H1 (cell line): ENCODE measurements around the gene KLHL28. TPM values are rescaled to one million over a fixed set of nuclear protein-coding genes. Genes with fewer than 3 reads are reported as not detected.
A peak's percentile ranks its signal among the peaks of the same experiment; 100 is the strongest.

ENCODE experiments used
- CTCF ChIA-PET: fragments of 300-600 bp; sonication (Branson Sonifier 250); formaldehyde crosslinking; loops from one replicate; lab custom pipeline; 2021; ENCODE audit not compliant: partially characterized antibody; lab: Charles Lee
- POLR2A ChIA-PET: fragments of 300-600 bp; sonication (Branson Sonifier 250); formaldehyde crosslinking; loops from one replicate; lab custom pipeline; 2021; ENCODE audit warnings: inconsistent platforms; ENCODE audit not compliant: partially characterized antibody; lab: Charles Lee
- DNase-seq, 2 experiments: peaks; one replicate each; pipeline versions ENCODE4 v3.0.0 to v3.0.0-alpha.2; 2010 to 2022; ENCODE audit warnings: low spot score in 2 of 2, low read depth in 1 of 2, mixed read lengths in 1 of 2
- FAIRE-seq: peaks from 2 replicates; lab custom pipeline; 2011; peaks lifted over from hg19 to GRCh38; lab: Jason Lieb, UNC
- H2AFZ ChIP-seq: 2 replicates; pipeline ENCODE4 v1.8.1; 2012; ENCODE audit warnings: low read length, inconsistent platforms
- H2AK5ac ChIP-seq: 2 replicates; pipeline ENCODE4 v1.6.1; 2013; ENCODE audit warnings: low read depth, low read length
- H2BK120ac ChIP-seq: replicated peaks from 2 replicates; pipeline ENCODE3; 2013; ENCODE audit warnings: low read depth, low read length, inconsistent platforms
- H2BK12ac ChIP-seq: 2 replicates; pipeline ENCODE4 v1.6.1; 2013; ENCODE audit warnings: low read depth, low read length
- H2BK15ac ChIP-seq: 2 replicates; pipeline ENCODE4 v1.6.1; 2013; ENCODE audit warnings: low read length
- H2BK20ac ChIP-seq: 2 replicates; pipeline ENCODE4 v1.6.1; 2013; ENCODE audit warnings: low read length
- H2BK5ac ChIP-seq: 2 replicates; pipeline ENCODE4 v1.6.1; 2013; ENCODE audit warnings: low read depth, low read length
- H3K14ac ChIP-seq: 2 replicates; pipeline ENCODE4 v1.6.1; 2013; ENCODE audit warnings: inconsistent platforms; ENCODE audit not compliant: insufficient read length
- H3K18ac ChIP-seq: 2 replicates; pipeline ENCODE4 v1.6.1; 2013; ENCODE audit warnings: low read length; ENCODE audit errors: extremely low read depth
- H3K23ac ChIP-seq: 2 replicates; pipeline ENCODE4 v1.6.1; 2013; ENCODE audit warnings: inconsistent platforms; ENCODE audit not compliant: insufficient read length
- H3K23me2 ChIP-seq: 2 replicates; pipeline ENCODE4 v1.6.1; 2013; ENCODE audit warnings: low read depth, low read length
- H3K27ac ChIP-seq: 2 replicates; pipeline ENCODE4 v1.6.1; 2011; ENCODE audit warnings: low read depth, low read length, inconsistent platforms
- H3K27me3 ChIP-seq, 4 experiments: replicated peaks in 1 of 4; 1 replicate in 1 of 4; 2 replicates in 3 of 4; pipeline versions ENCODE4 v1.6.1 to v1.8.1; 2011 to 2013; ENCODE audit warnings: low read length in 3 of 4, mild to moderate bottlenecking in 3 of 4, inconsistent platforms in 2 of 4, mixed read lengths in 2 of 4, moderate library complexity in 1 of 4; ENCODE audit not compliant: control insufficient read depth in 3 of 4, insufficient read depth in 3 of 4; ENCODE audit errors: extremely low read depth in 1 of 4
- H3K36me3 ChIP-seq, 4 experiments: 2 replicates each; pipeline versions ENCODE4 v1.6.1 to v1.8.1; 2011 to 2013; ENCODE audit warnings: mild to moderate bottlenecking in 4 of 4, low read length in 3 of 4, moderate library complexity in 2 of 4, control low read depth in 1 of 4, inconsistent platforms in 1 of 4; ENCODE audit not compliant: insufficient read depth in 4 of 4, control insufficient read depth in 2 of 4
- H3K4ac ChIP-seq: replicated peaks from 2 replicates; pipeline ENCODE3; 2013; ENCODE audit warnings: low read length, low read depth, mixed read lengths, inconsistent platforms; ENCODE audit not compliant: insufficient read length
- H3K4me1 ChIP-seq, 4 experiments: replicated peaks in 1 of 4; 1 replicate in 1 of 4; 2 replicates in 3 of 4; pipeline versions ENCODE4 v1.6.1 to v1.8.1; 2011 to 2013; ENCODE audit warnings: low read length in 3 of 4, inconsistent platforms in 2 of 4, mixed read lengths in 1 of 4; ENCODE audit not compliant: insufficient read depth in 4 of 4, control insufficient read depth in 3 of 4
- H3K4me2 ChIP-seq, 2 experiments: 2 replicates each; pipeline versions ENCODE4 v1.6.1 to v1.8.1; 2011 to 2013; ENCODE audit warnings: low read depth in 2 of 2, low read length in 2 of 2, control low read depth in 1 of 2, inconsistent platforms in 1 of 2, mild to moderate bottlenecking in 1 of 2; ENCODE audit not compliant: insufficient read depth in 1 of 2
- H3K4me3 ChIP-seq, 4 experiments: fragments of 200-600, 300-600 bp in 1 of 4; sonication (generic), shearing (Covaris generic), sonication (Bioruptor Twin) in 1 of 4; 2 replicates each; pipeline versions ENCODE4 v1.5.1 to v1.8.1; 2011 to 2016; ENCODE audit warnings: low read length in 4 of 4, low read depth in 3 of 4, control low read depth in 2 of 4, inconsistent platforms in 2 of 4, mild to moderate bottlenecking in 2 of 4, mixed read lengths in 1 of 4, moderate library complexity in 1 of 4; ENCODE audit not compliant: insufficient read depth in 2 of 4; ENCODE audit errors: extremely low read depth in 1 of 4
- H3K56ac ChIP-seq: replicated peaks from 2 replicates; pipeline ENCODE3; 2013; ENCODE audit warnings: low read depth, mild to moderate bottlenecking, mixed read lengths, low read length, inconsistent platforms; ENCODE audit not compliant: insufficient read length
- H3K79me1 ChIP-seq: 2 replicates; pipeline ENCODE4 v1.6.1; 2013; ENCODE audit warnings: low read depth, low read length, control low read depth
- H3K79me2 ChIP-seq, 2 experiments: 2 replicates each; pipeline versions ENCODE4 v1.6.1 to v1.8.1; 2012 to 2013; ENCODE audit warnings: low read length in 2 of 2, mild to moderate bottlenecking in 2 of 2, inconsistent platforms in 1 of 2; ENCODE audit not compliant: insufficient read depth in 2 of 2, control insufficient read depth in 1 of 2
- H3K9ac ChIP-seq, 4 experiments: replicated peaks in 1 of 4; 1 replicate in 1 of 4; 2 replicates in 3 of 4; pipeline versions ENCODE4 v1.6.1 to v1.8.1; 2011 to 2013; ENCODE audit warnings: low read depth in 3 of 4, low read length in 3 of 4, control low read depth in 2 of 4, mild to moderate bottlenecking in 2 of 4, moderate library complexity in 2 of 4, inconsistent platforms in 1 of 4; ENCODE audit errors: extremely low read depth in 1 of 4
- H3K9me3 ChIP-seq, 2 experiments: 2 replicates each; pipeline versions ENCODE4 v1.6.1 to v1.8.1; 2012 to 2013; ENCODE audit warnings: mild to moderate bottlenecking in 2 of 2, moderate library complexity in 2 of 2, control low read depth in 1 of 2, inconsistent platforms in 1 of 2, low read depth in 1 of 2, low read length in 1 of 2, mixed read lengths in 1 of 2; ENCODE audit not compliant: insufficient read depth in 2 of 2
- H4K20me1 ChIP-seq, 2 experiments: replicated peaks in 1 of 2; 2 replicates each; pipeline versions ENCODE3 to v1.8.1; 2011 to 2013; ENCODE audit warnings: inconsistent platforms in 2 of 2, low read length in 2 of 2, mild to moderate bottlenecking in 1 of 2; ENCODE audit not compliant: insufficient read depth in 2 of 2, control insufficient read depth in 1 of 2
- H4K5ac ChIP-seq: 2 replicates; pipeline ENCODE4 v1.6.1; 2013; ENCODE audit warnings: low read length, low read depth, mixed read lengths, inconsistent platforms; ENCODE audit not compliant: insufficient read length
- H4K8ac ChIP-seq: 2 replicates; pipeline ENCODE4 v1.8.0; 2013; ENCODE audit warnings: mild to moderate bottlenecking, moderate library complexity, low read length, inconsistent platforms; ENCODE audit not compliant: insufficient read depth; ENCODE audit errors: extremely low read depth
- H4K91ac ChIP-seq: replicated peaks from 2 replicates; pipeline ENCODE3; 2013; ENCODE audit warnings: low read length, mixed read lengths, inconsistent platforms; ENCODE audit not compliant: insufficient read length
- ASH2L ChIP-seq: fragments of 200-600, 300-600 bp; sonication (generic); IDR thresholded peaks from one replicate; pipeline ENCODE4 v1.7.1; 2017; ENCODE audit warnings: low read length
- BCL11A ChIP-seq, 2 experiments: IDR thresholded peaks; one replicate each; pipeline ENCODE4 v1.6.1; 2011; ENCODE audit warnings: low read depth in 2 of 2, low read length in 2 of 2, mild to moderate bottlenecking in 2 of 2
- CTCF ChIP-seq, 3 experiments: IDR thresholded peaks; 1 replicate in 2 of 3; 2 replicates in 1 of 3; pipeline versions ENCODE4 v1.5.1 to v1.6.1; 2011; ENCODE audit warnings: low read length in 3 of 3, mild to moderate bottlenecking in 3 of 3, inconsistent platforms in 2 of 3, low read depth in 1 of 3, moderate library complexity in 1 of 3; ENCODE audit not compliant: insufficient read depth in 1 of 3; ENCODE audit errors: control extremely low read depth in 1 of 3
- EP300 ChIP-seq, 2 experiments: IDR thresholded peaks; 1 replicate in 1 of 2; 2 replicates in 1 of 2; pipeline ENCODE4 v1.6.1; 2011 to 2012; ENCODE audit warnings: low read depth in 2 of 2, low read length in 2 of 2, mild to moderate bottlenecking in 2 of 2, borderline replicate concordance in 1 of 2, inconsistent platforms in 1 of 2, moderate library complexity in 1 of 2
- KDM1A ChIP-seq: fragments of 200-600, 300-600 bp; sonication (generic); IDR thresholded peaks from 2 replicates; pipeline ENCODE4 v1.7.1; 2016; ENCODE audit warnings: mild to moderate bottlenecking, low read length, borderline replicate concordance
- RBBP5 ChIP-seq: IDR thresholded peaks from 2 replicates; pipeline ENCODE4 v1.7.1; 2012; ENCODE audit warnings: low read depth, mild to moderate bottlenecking, inconsistent platforms, low read length, moderate library complexity, borderline replicate concordance
- SIN3A ChIP-seq, 2 experiments: IDR thresholded peaks in 1 of 2; conservative IDR thresholded peaks in 1 of 2; 2 replicates each; pipeline ENCODE4 v1.6.1; 2011 to 2012; ENCODE audit warnings: low read length in 2 of 2, improper control_type of control experiment in 1 of 2, low read depth in 1 of 2, mild to moderate bottlenecking in 1 of 2
- USF2 ChIP-seq: IDR thresholded peaks from 2 replicates; pipeline ENCODE4 v1.6.1; 2011; ENCODE audit warnings: low read length, improper control_type of control experiment
- WGBS, 2 experiments: shearing (Covaris generic) in 1 of 2; methylation state at CpG; one replicate each; pipeline versions ENCODE4 v1.1.6 to v1.1.7; 2013 to 2015; ENCODE audit warnings: low lambda C conversion rate in 2 of 2, mixed read lengths in 2 of 2, inconsistent platforms in 1 of 2, low coverage in 1 of 2, missing lambda C conversion rate in 1 of 2; ENCODE audit not compliant: insufficient replicate concordance in 2 of 2, insufficient coverage in 1 of 2, insufficient read length in 1 of 2; ENCODE audit errors: extremely low coverage in 1 of 2, missing lambda C conversion rate in 1 of 2; 5-methylcytosine and 5-hydroxymethylcytosine counted together
- polyA plus RNA-seq, 7 experiments: library from polyadenylated mRNA; depleted of rRNA in 3 of 7; stranded (reverse) in 5 of 7; unstranded in 2 of 7; fragments of >200 nt in 5 of 7; fragments of 200-250 nt in 2 of 7; gene quantifications; 1 replicate in 5 of 7; 2 replicates in 1 of 7; 4 replicates in 1 of 7; pipeline versions ENCODE4 v1.2.1 to v1.2.3, GENCODE V29; 2011 to 2013; ENCODE audit warnings: missing spikeins in 2 of 7, mixed read lengths in 2 of 7
- total RNA-seq: library from RNA; stranded (reverse); fragmentation: NEBNext Ultra II Directional; extraction: Animal tissue kit (Norgen Biotek cat#: 25700); gene quantifications from 2 replicates; pipeline ENCODE4 v1.2.1, GENCODE V29; 2021

The KLHL28 gene
- total and polyA plus RNA-seq, 2 of the 8 experiments (the other 6 are each of a cell fraction or from before 2014, with no cell fraction given) = 3.3 to 10.5 TPM

GRCh38 chr14:44966601-44967336 lies 5.0 kb upstream of the KLHL28 start:
- no peaks in the 10 kb centered on the region for H3K9me3 ChIP-seq
- DNase-seq (no peak), FAIRE-seq (no peak)
- ChIA-PET POLR2A (no interaction called here), CTCF (no interaction called here)
- H3K23ac ChIP-seq = no peak overlapping the region
- H3K4ac ChIP-seq = no peak overlapping the region
- no peaks in the 10 kb centered on the region for H3K27me3 ChIP-seq
- H3K23me2 ChIP-seq = peaks cover 13% of the 10 kb centered on the region
- H4K20me1 ChIP-seq = peaks cover 0 to 7% of the 10 kb centered on the region in 2 experiments
- H2BK12ac ChIP-seq = no peak overlapping the region
- no peak overlapping the region for H3K56ac ChIP-seq
- H2BK120ac ChIP-seq = no peak overlapping the region
- H3K4me2 ChIP-seq = peak overlapping the region; percentile 37 to 45; a peak in 3 of 4 replicates
- no peak overlapping the region for H4K5ac ChIP-seq
- H2BK20ac ChIP-seq = no peak overlapping the region
- H3K36me3 ChIP-seq = no peaks in the 10 kb centered on the region
- no peak overlapping the region for H2AFZ ChIP-seq
- H3K4me1 ChIP-seq = peaks cover 0 to 4% (median 2%) of the 10 kb centered on the region in 4 experiments; a peak in 2 of 7 replicates
- H3K79me1 ChIP-seq = no peaks in the 10 kb centered on the region; the same call in 1 of the 2 replicates
- WGBS, 2 experiments = 89% methylated on average over 4 of the region's 4 CpGs; no CpG with 5 or more reads in 1 of the 2 experiments
- no peak overlapping the region for H2BK15ac ChIP-seq
- no peak overlapping the region for H3K27ac ChIP-seq
- no peak overlapping the region for H4K8ac ChIP-seq
- H4K91ac ChIP-seq = no peak overlapping the region
- H2AK5ac ChIP-seq = no peak overlapping the region
- no peak overlapping the region for H3K14ac ChIP-seq
- H3K79me2 ChIP-seq = peaks cover 12 to 89% of the 10 kb centered on the region in 2 experiments
- no peak overlapping the region for H2BK5ac ChIP-seq
- H3K18ac ChIP-seq = no peak overlapping the region
- no peak overlapping the region for H3K9ac ChIP-seq
- H3K4me3 ChIP-seq = peak overlapping the region in 2 of 4 experiments; percentile 5 to 42; a peak in 3 of 8 replicates
- TF ChIP-seq KDM1A (no peak), BCL11A (IDR thresholded peaks at IDR 0.05; ENCODE audit: low read depth in 2 of 2, low read length in 2 of 2) (no peak), SIN3A (conservative IDR thresholded peaks at IDR 0.05 in 1 of 2, IDR thresholded peaks at IDR 0.05 in 1 of 2; ENCODE audit: low read depth in 1 of 2, low read length in 2 of 2) (no peak), ASH2L (no peak), CTCF (IDR thresholded peaks at IDR 0.05; ENCODE audit: control extremely low read depth in 1 of 3, insufficient read depth in 1 of 3, low read depth in 1 of 3, low read length in 3 of 3) (no peak), RBBP5 (no peak), EP300 (IDR thresholded peaks at IDR 0.05; ENCODE audit: borderline replicate concordance in 1 of 2, low read depth in 2 of 2, low read length in 2 of 2) (no peak), USF2 (no peak)
